ENCODE data around the gene ADARB2. TPM values are rescaled to one million over a fixed set of nuclear protein-coding genes. Genes with fewer than 3 reads are reported as not detected.
"Not testable (repeated sequence)": the region's sequence is repeated elsewhere in the genome, so short reads cannot be mapped to it uniquely, and the experiment has no call there.

The ADARB2 gene
- total RNA-seq (2014; rRNA removed; shearing (Covaris generic)), result 0.56 and 0.90 TPM in 2 replicates
- polyA plus RNA-seq (2015; cell fraction: cytosol; rRNA removed), result 1.8 and 2.0 TPM in 2 replicates
- 1.2 and 4.6 TPM in 2 replicates for polyA plus RNA-seq (2015; cell fraction: nucleus; rRNA removed)

DNA sequence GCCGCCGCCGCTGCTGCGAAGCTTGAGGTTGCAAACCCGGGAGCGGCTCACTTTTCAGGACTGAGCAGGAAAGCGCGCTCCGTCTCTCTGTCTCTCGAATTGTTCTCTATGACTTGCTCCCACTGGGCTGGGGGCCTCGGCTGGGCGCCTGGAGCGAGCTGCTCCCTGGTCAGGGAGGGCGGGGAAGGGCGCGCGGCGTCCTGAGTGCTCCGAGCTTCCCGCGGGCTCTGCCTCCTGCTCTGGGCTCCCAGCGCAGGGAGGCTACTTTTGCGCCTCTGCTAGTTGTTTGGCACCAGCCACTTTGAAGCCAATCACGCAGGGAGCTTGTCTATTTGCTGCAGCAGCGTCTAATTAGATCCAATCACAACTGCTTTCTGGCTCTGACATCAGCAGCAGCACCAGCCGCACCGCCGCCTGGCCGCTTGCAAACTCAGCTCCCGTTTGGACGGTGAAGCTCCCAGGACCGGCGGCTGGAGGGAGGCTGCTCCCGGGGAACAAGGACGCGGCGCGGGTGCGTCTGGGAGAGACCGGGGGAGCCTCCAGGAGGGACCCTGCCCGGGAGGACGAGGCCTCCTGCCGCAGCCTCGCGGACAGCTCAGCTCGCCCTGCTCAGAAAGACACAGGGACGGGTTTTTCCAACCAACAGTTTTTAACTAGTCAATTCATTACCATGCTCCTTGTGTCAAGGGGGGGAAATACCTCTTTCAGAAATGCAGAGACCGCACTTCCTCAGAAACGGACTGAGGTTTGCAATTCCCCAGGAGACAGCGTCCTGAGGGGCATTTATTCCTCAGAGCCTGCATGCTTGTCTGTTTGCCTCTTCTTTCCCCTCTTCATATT, at the start of gene ADARB2:
Gene ADARB2, minus strand, starts transcription at position 304 of the 840 bp plus-strand sequence.
- DNase-seq (ENCODE audit: low read depth, low spot score), result peak; percentile 32
- in situ Hi-C loops (cut with HindIII; ENCODE audit: low pct_unique_long_range_greater_than_20kb, low sequenced_read_pairs), result no loop called here

DNA sequence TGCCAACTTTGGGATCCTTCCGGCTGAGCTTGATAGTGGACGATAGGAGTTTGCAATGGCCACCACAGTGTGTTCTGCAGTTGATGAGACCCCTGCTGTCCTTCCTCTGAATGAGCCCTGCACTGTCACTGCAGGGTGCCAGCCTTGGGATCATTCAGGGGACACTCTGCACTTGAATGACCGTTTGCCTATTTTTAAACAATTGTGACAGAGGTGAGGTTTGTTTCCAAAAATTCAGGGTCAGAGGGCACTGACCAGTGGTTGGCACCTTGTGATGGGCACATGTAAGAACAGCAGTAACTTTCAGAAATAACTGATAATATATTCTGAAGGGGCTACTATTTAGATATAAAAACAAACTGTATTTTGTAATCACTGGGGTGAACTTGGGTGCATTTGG, 48.5 kb upstream of the ADARB2 start:
- no peak for DNase-seq (ENCODE audit: low read depth, low spot score)
- in situ Hi-C loops (cut with HindIII; ENCODE audit: low pct_unique_long_range_greater_than_20kb, low sequenced_read_pairs), result no loop called here

DNA sequence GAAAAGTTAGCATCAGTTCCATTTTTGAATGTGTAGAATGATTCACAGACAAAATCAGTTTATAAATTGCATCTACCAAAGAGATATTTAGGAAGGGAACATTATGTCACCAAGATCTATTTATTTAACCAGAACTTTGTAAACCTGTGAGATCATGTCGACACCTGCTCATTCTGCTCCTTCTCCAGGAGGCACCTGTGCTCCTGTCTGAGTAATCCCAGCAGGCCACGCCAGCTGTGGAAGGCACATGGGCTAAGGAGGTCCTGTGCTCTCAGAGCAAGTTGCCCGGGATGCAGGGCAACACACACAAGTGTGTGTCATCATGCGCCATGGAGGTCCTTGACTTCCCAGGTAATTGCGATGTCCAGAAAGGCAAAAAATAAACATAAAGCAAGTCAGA, 45.5 kb upstream of the ADARB2 start:
- in situ Hi-C loops (cut with HindIII; ENCODE audit: low pct_unique_long_range_greater_than_20kb, low sequenced_read_pairs), result no loop called here
- no peak for DNase-seq (ENCODE audit: low read depth, low spot score)

DNA sequence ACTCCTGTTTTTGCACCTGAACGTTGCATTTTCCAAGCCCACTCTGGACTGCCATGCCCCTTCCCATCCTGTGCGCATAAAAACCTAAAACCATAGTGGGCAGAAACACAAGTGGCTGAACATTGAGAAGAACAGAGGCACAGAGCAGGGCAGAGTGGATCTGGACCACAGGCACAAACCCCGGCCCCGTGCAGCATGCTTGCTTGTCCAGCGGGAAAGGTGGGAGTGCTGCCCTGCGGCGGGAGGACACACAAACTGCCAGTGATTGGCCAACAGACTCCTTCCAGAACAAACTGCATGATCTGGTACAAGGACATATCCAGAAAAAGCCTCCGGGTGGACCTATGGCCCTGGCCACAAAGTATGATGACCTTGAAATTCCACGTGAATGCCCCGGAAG, 42.5 kb upstream of the ADARB2 start:
- DNase-seq (ENCODE audit: low read depth, low spot score), result no peak
- in situ Hi-C loops (cut with HindIII; ENCODE audit: low pct_unique_long_range_greater_than_20kb, low sequenced_read_pairs), result no loop called here

DNA sequence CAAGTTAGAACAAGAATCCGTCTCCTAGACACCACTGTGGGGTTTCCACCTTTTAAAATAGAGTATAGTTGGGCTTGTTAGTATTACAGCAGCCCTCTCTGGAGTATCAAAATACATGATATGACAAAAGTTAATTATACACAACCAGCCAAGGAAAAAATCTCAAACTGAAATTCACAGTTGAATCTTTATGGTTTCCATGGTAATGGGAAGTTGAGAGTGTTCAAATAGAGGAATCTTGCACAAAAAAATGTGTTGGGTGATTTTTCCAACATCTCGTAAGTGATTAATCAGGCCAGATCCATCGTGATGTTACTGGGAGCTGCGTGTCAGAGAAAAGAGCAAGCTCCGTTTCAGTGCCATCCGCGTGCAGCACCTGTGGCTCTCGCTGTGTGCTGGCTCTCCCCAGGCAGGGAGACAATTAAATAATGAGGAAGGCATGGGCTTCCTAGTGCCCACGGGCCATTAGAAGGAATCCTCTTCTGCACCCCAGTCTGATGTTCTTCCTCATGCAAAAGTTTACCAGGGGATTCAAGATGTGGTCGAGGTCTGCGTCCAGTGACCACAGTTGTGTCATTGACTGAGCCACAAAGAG, 41.1 kb upstream of the ADARB2 start:
- in situ Hi-C loops (cut with HindIII; ENCODE audit: low pct_unique_long_range_greater_than_20kb, low sequenced_read_pairs), result no loop called here
- DNase-seq (ENCODE audit: low read depth, low spot score), result no peak

DNA sequence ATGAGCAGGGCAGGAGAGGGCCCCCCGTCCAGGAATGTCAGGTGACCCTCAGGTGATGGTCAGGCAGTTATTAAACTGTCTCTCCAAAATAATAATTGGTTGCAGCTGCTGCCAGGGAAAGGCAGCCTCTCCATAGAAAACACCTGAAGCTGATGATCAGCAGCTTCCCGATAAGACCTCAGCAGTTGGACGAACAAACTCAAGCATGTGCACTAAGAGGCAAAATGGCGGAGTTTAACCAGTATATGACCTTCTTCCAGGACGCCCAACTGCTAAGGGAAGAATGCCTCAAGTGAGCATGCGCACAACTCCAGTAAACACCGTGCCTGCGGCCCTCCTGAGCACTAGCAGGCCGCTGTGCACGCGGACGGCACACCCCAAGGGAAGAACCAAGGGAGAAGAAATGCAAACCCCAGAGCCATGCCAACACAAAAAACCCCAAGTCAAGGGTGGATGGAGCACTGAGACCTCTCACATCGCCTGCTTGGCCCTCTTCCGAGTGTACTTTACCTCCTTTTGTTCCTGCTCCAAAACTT, 38.9 kb upstream of the ADARB2 start:
- in situ Hi-C loops (cut with HindIII; ENCODE audit: low pct_unique_long_range_greater_than_20kb, low sequenced_read_pairs), result no loop called here
- DNase-seq (ENCODE audit: low read depth, low spot score), result no peak

DNA sequence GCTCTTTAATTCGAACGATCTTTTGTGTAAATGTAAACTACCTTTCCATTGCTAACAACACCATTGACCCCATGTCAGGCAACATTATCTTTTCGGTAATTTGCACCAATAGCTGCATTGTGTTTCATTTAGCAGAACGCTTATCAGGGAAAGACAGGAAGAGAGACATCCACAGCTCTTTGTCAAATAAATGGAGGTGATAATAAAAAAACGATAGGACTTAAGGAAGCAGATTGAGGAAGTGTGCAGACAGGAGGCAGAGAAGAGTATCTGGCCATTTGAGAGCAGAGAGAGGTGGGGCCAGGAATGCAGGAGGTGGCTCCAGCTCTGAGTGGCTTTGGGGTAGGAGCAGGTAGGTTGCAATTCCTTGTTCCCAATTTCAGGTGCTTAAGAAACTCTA, 37.5 kb upstream of the ADARB2 start:
- DNase-seq (ENCODE audit: low read depth, low spot score), result no peak
- in situ Hi-C loops (cut with HindIII; ENCODE audit: low pct_unique_long_range_greater_than_20kb, low sequenced_read_pairs), result no loop called here

DNA sequence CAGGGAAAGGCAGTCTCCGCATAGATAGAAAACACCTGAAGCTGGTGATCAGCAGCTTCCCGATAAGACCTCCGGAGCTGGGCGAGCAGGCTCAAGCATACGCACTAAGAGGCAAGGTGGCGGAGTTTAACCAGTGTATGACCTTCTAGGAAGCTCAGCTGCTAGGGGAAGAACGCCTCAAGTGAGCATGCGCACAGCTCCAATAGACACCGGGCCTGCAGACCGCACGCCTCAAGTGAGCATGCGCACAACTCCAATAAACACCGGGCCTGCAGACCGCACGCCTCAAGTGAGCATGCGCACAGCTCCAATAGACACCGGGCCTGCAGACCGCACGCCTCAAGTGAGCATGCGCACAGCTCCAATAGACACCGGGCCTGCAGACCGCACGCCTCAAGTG, 35.9 kb upstream of the ADARB2 start:
- DNase-seq (ENCODE audit: low read depth, low spot score); in situ Hi-C loops (cut with HindIII; ENCODE audit: low pct_unique_long_range_greater_than_20kb, low sequenced_read_pairs): not testable (repeated sequence)

DNA sequence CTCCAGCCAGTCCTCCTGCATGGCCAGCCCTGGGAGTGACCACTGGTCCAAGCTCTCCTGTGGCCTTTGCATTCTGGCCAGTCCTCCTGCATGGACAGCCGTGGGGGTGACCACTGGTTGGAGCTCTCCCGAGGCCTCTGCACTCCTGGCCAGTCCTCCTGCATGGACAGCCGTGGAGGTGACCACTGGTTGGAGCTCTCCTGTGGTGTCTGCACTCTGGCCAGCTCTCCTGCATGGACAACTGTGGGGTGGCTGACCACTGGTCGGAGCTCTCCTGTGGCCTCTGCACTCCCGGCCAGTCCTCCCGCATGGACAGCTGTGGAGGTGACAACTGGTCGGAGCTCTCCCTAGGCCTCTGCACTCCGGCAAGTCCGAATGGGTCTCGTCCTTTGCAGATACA, 28.7 kb upstream of the ADARB2 start:
- DNase-seq (ENCODE audit: low read depth, low spot score), result no peak
- in situ Hi-C loops (cut with HindIII; ENCODE audit: low pct_unique_long_range_greater_than_20kb, low sequenced_read_pairs), result no loop called here

DNA sequence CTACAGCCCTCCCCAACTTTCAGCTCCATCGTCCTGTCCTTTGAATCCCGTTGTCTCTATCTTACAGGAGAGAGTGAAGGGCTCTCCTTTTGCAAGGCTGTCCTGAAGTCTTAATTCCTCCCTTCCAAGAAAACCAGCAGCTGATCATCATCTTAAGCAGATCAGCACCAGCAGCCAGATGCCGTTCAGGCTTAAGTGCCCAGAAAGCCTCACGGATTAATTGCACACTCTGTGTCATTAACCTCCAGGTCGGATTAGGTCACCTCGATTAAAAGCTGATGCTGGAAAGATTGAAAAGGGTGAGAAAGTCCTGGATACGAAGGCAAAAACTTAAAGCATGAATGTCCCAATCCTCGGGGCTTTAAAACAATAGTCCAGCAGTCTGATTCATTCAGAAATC, 24.8 kb upstream of the ADARB2 start:
- no peak for DNase-seq (ENCODE audit: low read depth, low spot score)
- in situ Hi-C loops (cut with HindIII; ENCODE audit: low pct_unique_long_range_greater_than_20kb, low sequenced_read_pairs), result no loop called here

DNA sequence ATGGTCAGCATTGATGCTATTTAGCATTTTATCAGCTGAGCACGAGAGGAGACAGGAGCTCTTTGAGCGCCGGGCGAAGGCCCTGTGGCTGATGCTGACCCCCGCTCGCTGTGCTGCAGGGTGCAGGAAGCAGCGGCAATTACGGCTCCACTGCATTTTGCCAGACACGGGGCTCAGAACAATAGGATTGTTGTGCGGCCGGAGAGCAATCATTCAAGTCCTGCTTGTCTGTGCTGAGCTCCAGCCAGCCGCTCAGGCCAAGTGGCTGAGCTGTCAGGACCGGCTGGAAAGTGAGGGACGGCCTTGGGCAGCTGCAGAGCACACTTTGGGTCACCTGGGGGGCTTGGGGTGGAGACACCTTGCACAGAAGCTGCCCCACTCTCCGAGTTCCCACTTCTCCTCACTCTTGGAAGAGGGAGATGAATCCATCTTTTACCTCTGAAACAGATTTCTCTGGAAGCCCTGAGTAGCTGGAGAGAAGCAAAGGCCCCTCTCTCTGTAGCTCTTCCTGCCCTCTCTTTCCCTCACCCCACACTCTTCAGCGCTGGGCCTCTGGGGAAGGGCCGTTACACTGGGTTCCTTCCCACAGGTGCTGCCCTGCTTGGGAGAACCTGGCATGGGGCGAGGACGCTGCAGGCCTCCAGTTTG, 17.3 kb upstream of the ADARB2 start:
- DNase-seq (ENCODE audit: low read depth, low spot score), result peak; percentile 54
- in situ Hi-C loops (cut with HindIII; ENCODE audit: low pct_unique_long_range_greater_than_20kb, low sequenced_read_pairs), result no loop called here

DNA sequence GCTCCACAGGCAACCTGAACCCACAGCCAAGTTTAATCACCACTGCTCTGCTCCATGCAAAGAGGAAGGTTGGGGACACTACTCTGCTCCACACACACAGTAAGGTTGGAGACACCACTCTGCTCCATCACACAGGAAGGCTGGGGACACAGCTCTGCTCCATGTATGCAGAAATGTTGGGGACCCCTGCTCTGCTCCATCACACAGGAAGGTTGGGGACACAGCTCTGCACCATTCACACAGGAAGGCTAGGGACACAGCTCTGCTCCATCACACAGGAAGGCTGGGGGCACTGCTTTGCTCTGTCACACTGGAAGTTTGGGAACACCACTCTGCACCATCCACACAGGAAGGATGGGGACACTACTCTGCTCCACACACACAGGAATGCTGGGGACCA, 14.8 kb upstream of the ADARB2 start:
- in situ Hi-C loops (cut with HindIII; ENCODE audit: low pct_unique_long_range_greater_than_20kb, low sequenced_read_pairs), result no loop called here
- no peak for DNase-seq (ENCODE audit: low read depth, low spot score)

DNA sequence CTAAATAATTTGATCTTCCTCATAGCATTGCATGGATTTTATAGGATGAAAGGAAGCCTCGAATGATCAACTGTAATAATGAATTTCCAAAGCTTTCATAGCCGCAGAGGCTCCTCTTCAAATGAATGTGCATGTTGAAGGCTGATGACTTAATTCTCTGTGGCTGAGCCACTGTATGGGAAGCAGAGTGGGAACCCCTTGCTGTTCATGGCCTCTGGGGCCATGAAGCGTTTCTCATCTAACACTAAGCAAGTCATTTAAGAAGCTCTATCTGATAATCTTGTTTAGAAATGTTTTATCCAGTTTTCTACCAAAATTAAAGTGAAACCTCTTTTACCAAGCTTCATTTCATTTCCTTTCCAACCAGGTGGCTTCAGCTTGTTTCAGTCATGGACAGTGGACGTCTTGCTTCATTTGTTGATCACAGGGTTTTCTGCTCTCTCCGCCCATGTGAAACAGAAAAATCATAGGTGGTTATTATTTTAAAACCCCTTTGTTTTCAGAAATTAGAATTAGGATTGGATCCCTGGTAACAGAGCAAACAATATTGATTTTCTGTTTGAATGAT, 10.3 kb upstream of the ADARB2 start:
- in situ Hi-C loops (cut with HindIII; ENCODE audit: low pct_unique_long_range_greater_than_20kb, low sequenced_read_pairs), result no loop called here
- no peak for DNase-seq (ENCODE audit: low read depth, low spot score)

DNA sequence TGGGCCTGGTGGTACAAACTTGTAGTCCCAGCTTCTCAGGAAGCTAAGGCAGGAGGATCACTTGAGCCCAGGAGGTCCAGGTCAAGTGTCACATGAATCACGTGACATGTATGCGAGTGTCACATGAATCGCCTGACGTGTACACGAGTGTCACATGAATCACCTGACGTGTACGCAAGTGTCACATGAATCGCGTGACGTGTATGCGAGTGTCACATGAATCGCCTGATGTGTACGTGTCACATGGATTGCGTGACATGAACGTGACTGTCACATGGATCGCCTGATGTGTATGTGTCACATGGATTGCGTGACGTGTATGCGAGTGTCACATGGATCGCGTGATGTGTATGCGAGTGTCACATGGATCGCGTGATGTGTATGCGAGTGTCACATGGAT, 9.5 kb upstream of the ADARB2 start:
- DNase-seq (ENCODE audit: low read depth, low spot score), result no peak
- in situ Hi-C loops (cut with HindIII; ENCODE audit: low pct_unique_long_range_greater_than_20kb, low sequenced_read_pairs), result no loop called here

DNA sequence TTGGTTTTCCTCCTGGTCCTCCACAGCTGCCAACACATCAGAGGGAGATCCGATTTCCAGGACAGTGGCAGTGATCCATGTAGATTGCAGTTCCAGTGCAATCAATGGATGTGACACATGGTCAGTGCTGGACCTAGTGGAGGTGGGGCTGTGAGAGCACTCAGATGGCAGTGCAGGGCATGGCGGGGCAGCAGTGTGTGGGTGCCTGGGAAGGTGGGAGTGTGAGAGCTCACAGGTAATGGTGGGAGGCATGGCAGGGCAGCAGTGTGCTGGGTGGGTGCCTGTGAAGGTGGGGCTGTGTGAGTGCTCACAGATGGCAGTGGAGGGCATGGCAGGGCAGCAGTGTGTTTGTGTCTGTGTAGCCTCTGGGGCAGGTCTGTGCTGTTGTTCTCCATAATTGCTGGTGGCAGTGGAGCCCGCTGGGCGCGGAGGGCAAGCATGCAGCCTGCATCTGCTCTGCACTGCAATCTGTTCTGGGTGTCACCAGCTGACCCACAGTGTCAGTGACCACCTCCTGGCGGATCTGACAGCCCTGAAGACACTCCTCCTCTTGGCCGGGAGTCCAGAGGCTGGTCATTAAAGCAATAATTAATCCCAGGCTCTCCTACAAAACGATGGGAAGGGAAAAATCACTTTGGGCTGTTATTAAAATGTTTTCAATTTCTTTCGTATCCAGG, 8.6 kb upstream of the ADARB2 start:
- DNase-seq (ENCODE audit: low read depth, low spot score), result no peak
- in situ Hi-C loops (cut with HindIII; ENCODE audit: low pct_unique_long_range_greater_than_20kb, low sequenced_read_pairs), result no loop called here

DNA sequence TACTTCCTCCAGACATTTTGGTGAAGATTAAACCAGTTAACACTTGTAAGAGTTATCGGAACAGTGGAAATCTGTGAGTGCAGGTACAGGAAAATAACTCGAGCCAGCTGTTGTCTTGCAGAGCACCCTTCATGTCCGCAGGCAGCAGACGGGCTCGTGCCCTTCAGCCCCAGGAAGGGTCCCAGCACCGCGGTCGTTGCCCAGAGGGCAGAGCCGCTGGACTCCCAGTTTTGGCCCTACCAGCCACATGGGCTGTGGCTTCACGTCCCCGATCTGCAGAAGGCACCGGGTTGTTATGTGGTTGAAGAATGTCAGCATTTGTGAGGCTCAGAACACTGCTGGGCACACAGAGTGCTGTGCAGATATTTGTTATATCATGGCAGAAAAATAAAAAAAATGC, 7.2 kb upstream of the ADARB2 start:
- in situ Hi-C loops (cut with HindIII; ENCODE audit: low pct_unique_long_range_greater_than_20kb, low sequenced_read_pairs), result no loop called here

DNA sequence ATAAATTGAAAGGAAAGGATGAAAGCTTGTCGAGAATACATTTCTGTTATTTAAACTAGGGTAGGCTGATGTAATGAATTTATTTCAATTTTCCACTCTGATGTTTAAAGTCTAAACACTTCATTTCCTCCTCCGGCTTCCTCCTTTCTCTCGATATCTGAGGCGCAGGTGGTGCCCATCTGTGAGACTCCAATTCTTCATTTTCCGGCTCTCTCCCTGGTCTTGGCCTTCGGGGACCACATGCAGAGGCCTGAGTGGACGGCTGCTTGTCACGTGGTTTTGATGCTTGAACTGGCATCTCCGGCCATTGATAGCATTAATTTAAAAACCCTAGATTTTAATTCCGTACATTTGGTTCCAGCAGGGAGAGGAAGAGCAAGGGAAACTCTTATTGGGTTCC, 5.8 kb upstream of the ADARB2 start:
- no peak for DNase-seq (ENCODE audit: low read depth, low spot score)
- in situ Hi-C loops (cut with HindIII; ENCODE audit: low pct_unique_long_range_greater_than_20kb, low sequenced_read_pairs), result no loop called here

More for the DNA sequence above, 7.2 kb upstream of the ADARB2 start:
- no peak for DNase-seq (ENCODE audit: low read depth, low spot score)

DNA sequence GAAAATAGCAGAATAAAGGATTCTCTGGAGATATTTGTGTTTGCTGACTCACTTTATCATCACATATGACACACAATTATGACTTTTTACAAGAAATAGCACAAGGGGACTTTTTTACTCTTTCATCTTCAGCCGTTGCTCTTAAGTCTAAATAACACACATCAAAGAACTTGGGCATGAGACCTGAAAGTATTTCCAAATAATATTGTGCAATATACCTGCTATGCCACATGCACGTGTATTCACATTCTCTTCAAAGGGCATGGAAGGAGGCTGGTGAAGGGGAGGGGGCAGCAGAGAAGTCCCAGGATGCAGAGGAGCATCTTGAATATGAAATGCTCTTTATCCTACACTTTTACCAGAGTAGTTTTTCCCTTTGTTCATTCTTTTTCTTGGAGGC, 4.1 kb upstream of the ADARB2 start:
- in situ Hi-C loops (cut with HindIII; ENCODE audit: low pct_unique_long_range_greater_than_20kb, low sequenced_read_pairs), result no loop called here
- DNase-seq (ENCODE audit: low read depth, low spot score), result no peak
